Endothelial cell of umbilical vein (primary cell): ENCODE measurements around the gene ESF1. TPM values are rescaled to one million over a fixed set of nuclear protein-coding genes. Genes with fewer than 3 reads are reported as not detected.
A peak's percentile ranks its signal among the peaks of the same experiment; 100 is the strongest.

Experiments
- Bru-seq: library from RNA; stranded (reverse); fragments of 400-500 nt; gene quantifications from one replicate; lab custom pipeline; 2021; lab: Mats Ljungman, UMichigan
- BruChase-seq, 2 experiments: library from RNA; stranded (reverse); fragments of 400-500 nt; gene quantifications; one replicate each; lab custom pipeline; 2021; lab: Mats Ljungman, UMichigan
- BruUV-seq: library from RNA; stranded (reverse); fragments of 400-500 nt; replicated peaks from 2 replicates; lab custom pipeline; 2021; lab: Mats Ljungman, UMichigan
- CTCF ChIA-PET: fragments of 300-600, 350-600 bp; sonication (Branson Sonifier 250); formaldehyde crosslinking; loops from one replicate; lab custom pipeline; 2021; ENCODE audit warnings: antibody characterized with exemption, inconsistent platforms; lab: Charles Lee
- POLR2A ChIA-PET: fragments of 300-600, 350-600 bp; sonication (Branson Sonifier 250); formaldehyde crosslinking; loops from one replicate; lab custom pipeline; 2021; ENCODE audit warnings: antibody characterized with exemption, inconsistent platforms; lab: Charles Lee
- DNase-seq: peaks from one replicate; pipeline ENCODE4 v3.0.0-alpha.2; 2011; ENCODE audit warnings: low read depth, low spot score
- FAIRE-seq: peaks from 2 replicates; lab custom pipeline; 2011; peaks lifted over from hg19 to GRCh38; lab: Jason Lieb, UNC
- H2AFZ ChIP-seq: 2 replicates; pipeline ENCODE4 v1.6.0; 2012; ENCODE audit warnings: low read depth, low read length, control low read depth, inconsistent platforms
- H3K27ac ChIP-seq: 2 replicates; pipeline ENCODE4 v1.5.1; 2011; ENCODE audit warnings: low read depth, mild to moderate bottlenecking, control low read depth, low read length, moderate library complexity; ENCODE audit not compliant: insufficient read depth
- H3K27me3 ChIP-seq, 2 experiments: 2 replicates each; pipeline versions ENCODE4 v1.6.0 to v1.6.1; 2011; ENCODE audit warnings: low read length in 2 of 2, mixed read lengths in 1 of 2; ENCODE audit not compliant: control insufficient read depth in 2 of 2, insufficient read depth in 2 of 2
- H3K36me3 ChIP-seq, 2 experiments: 2 replicates in 1 of 2; 3 replicates in 1 of 2; pipeline ENCODE4 v1.5.1; 2011; ENCODE audit warnings: low read length in 2 of 2, mild to moderate bottlenecking in 1 of 2, moderate library complexity in 1 of 2; ENCODE audit not compliant: control insufficient read depth in 2 of 2, insufficient read depth in 2 of 2; ENCODE audit errors: extremely low read depth in 1 of 2
- H3K4me1 ChIP-seq: 3 replicates; pipeline ENCODE4 v1.5.1; 2011; ENCODE audit warnings: mild to moderate bottlenecking, low read length; ENCODE audit not compliant: control insufficient read depth, insufficient read depth; ENCODE audit errors: extremely low read depth
- H3K4me2 ChIP-seq: 2 replicates; pipeline ENCODE4 v1.6.1; 2011; ENCODE audit warnings: low read length, control low read depth, mixed read lengths; ENCODE audit not compliant: insufficient read depth
- H3K4me3 ChIP-seq, 3 experiments: fragments of 200-600 bp in 1 of 3; sonication (generic), shearing (Covaris generic) in 1 of 3; replicated peaks in 1 of 3; 2 replicates each; pipeline ENCODE4 v1.5.1; 2011 to 2016; ENCODE audit warnings: control low read depth in 3 of 3, low read length in 3 of 3, mild to moderate bottlenecking in 2 of 3, inconsistent platforms in 1 of 3, low read depth in 1 of 3, moderate library complexity in 1 of 3; ENCODE audit not compliant: insufficient read depth in 1 of 3
- H3K79me2 ChIP-seq: 2 replicates; pipeline ENCODE4 v1.6.0; 2012; ENCODE audit warnings: low read length, inconsistent platforms; ENCODE audit not compliant: control insufficient read depth, insufficient read depth
- H3K9ac ChIP-seq: replicated peaks from 2 replicates; pipeline ENCODE3; 2011; ENCODE audit warnings: low read length, control low read depth; ENCODE audit not compliant: insufficient read depth; ENCODE audit errors: extremely low read depth
- H3K9me1 ChIP-seq: replicated peaks from 3 replicates; pipeline ENCODE4 v1.6.0; 2011; ENCODE audit warnings: mild to moderate bottlenecking, low read length; ENCODE audit not compliant: control insufficient read depth, insufficient read depth; ENCODE audit errors: extremely low read depth
- H3K9me3 ChIP-seq: replicated peaks from 2 replicates; pipeline ENCODE4 v1.5.1; 2012; ENCODE audit warnings: low read length, inconsistent platforms; ENCODE audit not compliant: control insufficient read depth, insufficient read depth
- H4K20me1 ChIP-seq: replicated peaks from 2 replicates; pipeline ENCODE3; 2011; ENCODE audit warnings: mild to moderate bottlenecking, low read length; ENCODE audit not compliant: control insufficient read depth, insufficient read depth; ENCODE audit errors: extremely low read depth
- EZH2 ChIP-seq: IDR thresholded peaks from 2 replicates; pipeline ENCODE4 v1.6.1; 2012; ENCODE audit warnings: borderline replicate concordance, low read depth, mild to moderate bottlenecking, moderate library complexity, low read length, inconsistent platforms; ENCODE audit not compliant: severe bottlenecking
- FOS ChIP-seq: IDR thresholded peaks from 2 replicates; pipeline ENCODE4 v1.6.1; 2011; ENCODE audit warnings: mild to moderate bottlenecking, low read length, moderate library complexity, borderline replicate concordance; ENCODE audit not compliant: insufficient read depth
- GATA2 ChIP-seq: IDR thresholded peaks from 2 replicates; pipeline ENCODE4 v1.7.0; 2011; ENCODE audit warnings: low read depth, mild to moderate bottlenecking, moderate library complexity, mixed read lengths, low read length; ENCODE audit not compliant: insufficient read length, insufficient read depth
- JUN ChIP-seq: IDR thresholded peaks from 2 replicates; pipeline ENCODE4 v1.6.1; 2011; ENCODE audit warnings: borderline replicate concordance, low read depth; ENCODE audit not compliant: insufficient read length, insufficient read depth
- MAX ChIP-seq: IDR thresholded peaks from 2 replicates; pipeline ENCODE4 v1.6.1; 2011; ENCODE audit not compliant: insufficient read depth, insufficient read length
- MYC ChIP-seq: IDR thresholded peaks from one replicate; pipeline ENCODE4 v1.6.1; 2011; ENCODE audit warnings: mild to moderate bottlenecking, low read depth, low read length
- POLR2A ChIP-seq: IDR thresholded peaks from 2 replicates; pipeline ENCODE4 v1.6.1; 2012; ENCODE audit warnings: low read depth, mild to moderate bottlenecking, control low read depth, low read length
- POLR2AphosphoS5 ChIP-seq: IDR thresholded peaks from 2 replicates; pipeline ENCODE4 v1.6.1; 2012; ENCODE audit warnings: low read depth, mild to moderate bottlenecking, control low read depth, low read length, moderate library complexity; ENCODE audit not compliant: insufficient read depth
- dilution Hi-C: fragments of 300-500 bp; cut with MboI; formaldehyde crosslinking; loops from one replicate; pipeline ENCODE4 v1.15.0; 2019; ENCODE audit warnings: low sequenced_read_pairs; ENCODE audit not compliant: extremely low pct_ligation_motif_present
- intact Hi-C: fragments of 100-400 bp; cut with micrococcal nuclease; formaldehyde crosslinking; loops from one replicate; pipeline ENCODE4 v1.10.0; 2022
- long read RNA-seq: library from polyadenylated mRNA; stranded (forward); transcript quantifications from one replicate; pipeline ENCODE4 v2.0.0, GENCODE V29; 2021
- polyA minus RNA-seq, 3 experiments: library from RNA; depleted of rRNA, polyadenylated mRNA; stranded (reverse); fragments of >200 nt; gene quantifications; 1 replicate in 1 of 3; 2 replicates in 2 of 3; pipeline ENCODE4 v1.2.3, GENCODE V29; 2011
- polyA plus RNA-seq, 4 experiments: library from polyadenylated mRNA; depleted of rRNA in 3 of 4; stranded (reverse) in 3 of 4; unstranded in 1 of 4; fragments of >200 nt; gene quantifications; 2 replicates each; pipeline versions ENCODE4 v1.2.1 to v1.2.3, GENCODE V29; 2011 to 2012; ENCODE audit warnings: missing spikeins in 1 of 4
- total RNA-seq: library from RNA; stranded (reverse); gene quantifications from 2 replicates; pipeline ENCODE4 v1.2.3, GENCODE V29; 2021
- TF ChIP-seq, protein P1 (sequence below), 2 donors: IDR thresholded peaks; 1 replicate in 1 of 2; 2 replicates in 1 of 2; pipeline ENCODE4 v1.5.1; 2011; ENCODE audit warnings: low read length in 2 of 2, mild to moderate bottlenecking in 2 of 2, moderate library complexity in 2 of 2, control low read depth in 1 of 2, inconsistent platforms in 1 of 2, low read depth in 1 of 2; ENCODE audit not compliant: insufficient read depth in 1 of 2; ENCODE audit errors: extremely low read depth in 1 of 2

ESF1 gene, protein sequence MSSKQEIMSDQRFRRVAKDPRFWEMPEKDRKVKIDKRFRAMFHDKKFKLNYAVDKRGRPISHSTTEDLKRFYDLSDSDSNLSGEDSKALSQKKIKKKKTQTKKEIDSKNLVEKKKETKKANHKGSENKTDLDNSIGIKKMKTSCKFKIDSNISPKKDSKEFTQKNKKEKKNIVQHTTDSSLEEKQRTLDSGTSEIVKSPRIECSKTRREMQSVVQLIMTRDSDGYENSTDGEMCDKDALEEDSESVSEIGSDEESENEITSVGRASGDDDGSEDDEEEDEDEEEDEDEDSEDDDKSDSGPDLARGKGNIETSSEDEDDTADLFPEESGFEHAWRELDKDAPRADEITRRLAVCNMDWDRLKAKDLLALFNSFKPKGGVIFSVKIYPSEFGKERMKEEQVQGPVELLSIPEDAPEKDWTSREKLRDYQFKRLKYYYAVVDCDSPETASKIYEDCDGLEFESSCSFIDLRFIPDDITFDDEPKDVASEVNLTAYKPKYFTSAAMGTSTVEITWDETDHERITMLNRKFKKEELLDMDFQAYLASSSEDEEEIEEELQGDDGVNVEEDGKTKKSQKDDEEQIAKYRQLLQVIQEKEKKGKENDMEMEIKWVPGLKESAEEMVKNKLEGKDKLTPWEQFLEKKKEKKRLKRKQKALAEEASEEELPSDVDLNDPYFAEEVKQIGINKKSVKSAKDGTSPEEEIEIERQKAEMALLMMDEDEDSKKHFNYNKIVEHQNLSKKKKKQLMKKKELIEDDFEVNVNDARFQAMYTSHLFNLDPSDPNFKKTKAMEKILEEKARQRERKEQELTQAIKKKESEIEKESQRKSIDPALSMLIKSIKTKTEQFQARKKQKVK
- total RNA-seq (15.2 and 15.5 TPM in 2 replicates), polyA plus RNA-seq (0.24 and 0.72 TPM in 2 replicates), polyA minus RNA-seq (0.63 and 0.74 TPM in 2 replicates), Bru-seq, nascent RNA (percentile 82 among the genes with signal in this experiment), BruChase-seq, experiment 1, labeled RNA remaining after a 6-hour chase (percentile 75 among the genes with signal in this experiment), BruChase-seq, experiment 2, labeled RNA remaining after a 2-hour chase (percentile 74 among the genes with signal in this experiment)
- 2.2 and 2.3 TPM in 2 replicates for polyA plus RNA-seq (2011; cell fraction: cytosol; rRNA removed)
- polyA plus RNA-seq (2011; cell fraction: nucleus; rRNA removed): 2.7 and 4.8 TPM in 2 replicates
- polyA plus RNA-seq (2012): 18.8 and 21.9 TPM in 2 replicates
- polyA minus RNA-seq (2011; cell fraction: cytosol; rRNA and poly(A)+ RNA removed): 3.8 TPM
- 4.6 and 4.9 TPM in 2 replicates for polyA minus RNA-seq (2011; cell fraction: nucleus; rRNA and poly(A)+ RNA removed)
- long read RNA-seq, partial matches to known transcripts: 20 of 46 reads
- long read RNA-seq, other reads (novel, unspliced or antisense): 26 of 46 reads

- H3K4me2 ChIP-seq: peak within 1 kb of the TSS; percentile 79
- peaks cover 16% of the 10 kb centered on the region for H3K4me1 ChIP-seq
- dilution Hi-C loops: no loop called here
- no peaks in the 10 kb centered on the region for H3K9me3 ChIP-seq
- POLR2A ChIA-PET: interaction anchor here (0.8 to 1.2 kb wide), 2 partner anchors 8 to 14 kb away, joined by 3 read pairs; no protein-coding TSS in a partner anchor
- H3K27ac ChIP-seq: peak within 1 kb of the TSS; percentile 60
- TF ChIP-seq, protein P1, sequence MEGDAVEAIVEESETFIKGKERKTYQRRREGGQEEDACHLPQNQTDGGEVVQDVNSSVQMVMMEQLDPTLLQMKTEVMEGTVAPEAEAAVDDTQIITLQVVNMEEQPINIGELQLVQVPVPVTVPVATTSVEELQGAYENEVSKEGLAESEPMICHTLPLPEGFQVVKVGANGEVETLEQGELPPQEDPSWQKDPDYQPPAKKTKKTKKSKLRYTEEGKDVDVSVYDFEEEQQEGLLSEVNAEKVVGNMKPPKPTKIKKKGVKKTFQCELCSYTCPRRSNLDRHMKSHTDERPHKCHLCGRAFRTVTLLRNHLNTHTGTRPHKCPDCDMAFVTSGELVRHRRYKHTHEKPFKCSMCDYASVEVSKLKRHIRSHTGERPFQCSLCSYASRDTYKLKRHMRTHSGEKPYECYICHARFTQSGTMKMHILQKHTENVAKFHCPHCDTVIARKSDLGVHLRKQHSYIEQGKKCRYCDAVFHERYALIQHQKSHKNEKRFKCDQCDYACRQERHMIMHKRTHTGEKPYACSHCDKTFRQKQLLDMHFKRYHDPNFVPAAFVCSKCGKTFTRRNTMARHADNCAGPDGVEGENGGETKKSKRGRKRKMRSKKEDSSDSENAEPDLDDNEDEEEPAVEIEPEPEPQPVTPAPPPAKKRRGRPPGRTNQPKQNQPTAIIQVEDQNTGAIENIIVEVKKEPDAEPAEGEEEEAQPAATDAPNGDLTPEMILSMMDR (IDR thresholded peaks at IDR 0.05; ENCODE audit: extremely low read depth in 1 of 2, insufficient read depth in 1 of 2, low read depth in 1 of 2, low read length in 2 of 2): no peak
- TF ChIP-seq FOS: no peak
- TF ChIP-seq JUN: no peak
- peak; percentile 85 for TF ChIP-seq POLR2AphosphoS5
- no peak for TF ChIP-seq POLR2A
- TF ChIP-seq MAX: peak; percentile 99
- peak; percentile 100 for TF ChIP-seq MYC
- no peak for TF ChIP-seq GATA2
- TF ChIP-seq EZH2: no peak
- peak within 1 kb of the TSS; percentile 76 for H2AFZ ChIP-seq
- intact Hi-C loops: loop anchor here (2.0 to 5.0 kb wide), 3 partner anchors 146 to 858 kb away; partner anchors contain the start of gene TASP1
- H4K20me1 ChIP-seq: peaks cover 4% of the 10 kb centered on the region
- peak within 1 kb of the TSS; percentile 68 to 96 (median 83) for H3K4me3 ChIP-seq
- BruUV-seq: TSS peak; percentile 50
- peaks cover 7 to 20% of the 10 kb centered on the region in 2 experiments for H3K36me3 ChIP-seq
- FAIRE-seq (peak; percentile 92), DNase-seq (peak; percentile 98)
- CTCF ChIA-PET: interaction anchor here (1.1 to 3.2 kb wide), 5 partner anchors 10 to 238 kb away, joined by 3 to 36 read pairs (median 5); no protein-coding TSS in a partner anchor
- no peaks in the 10 kb centered on the region for H3K27me3 ChIP-seq
- H3K9me1 ChIP-seq: no peaks in the 10 kb centered on the region
- H3K9ac ChIP-seq: peak within 1 kb of the TSS; percentile 89
- peaks cover 61% of the 10 kb centered on the region for H3K79me2 ChIP-seq
These were observed at the start of gene ESF1, which contains the start of gene NDUFAF5 for GRCh38 chr20:13784893-13785715. Gene ESF1, minus strand, starts transcription at chr20:13784919. Its CDS starts 1,779 bp downstream, at chr20:13783140. Gene NDUFAF5, plus strand, starts transcription at chr20:13785028. Its CDS starts 41 bp downstream, at chr20:13785069.
